Measurements from ENCODE around the gene RNF212. TPM values are rescaled to one million over a fixed set of nuclear protein-coding genes. Genes with fewer than 3 reads are reported as not detected.

Gene RNF212
- total and polyA plus RNA-seq, 5 donors from 2014 or later = 2.8 to 5.4 (median 3.2) TPM

DNA sequence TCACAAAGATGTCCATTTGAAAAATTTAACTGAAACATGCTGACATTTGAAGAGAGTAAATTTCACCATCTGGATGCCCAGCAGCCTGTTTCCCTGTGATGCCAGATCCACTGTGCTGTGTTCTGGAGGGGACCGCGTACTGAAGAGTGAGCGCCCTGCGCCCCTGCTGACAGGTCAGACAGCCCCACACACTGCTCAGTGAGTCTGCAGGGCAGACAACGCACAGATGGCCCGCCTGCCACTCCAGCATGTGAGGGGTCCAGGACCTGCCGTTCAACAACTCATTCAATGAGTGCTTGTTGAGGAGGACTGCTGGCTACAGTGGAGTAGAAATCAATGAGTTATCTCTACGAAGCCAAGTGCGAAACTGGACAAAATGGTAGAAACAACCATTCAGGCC, 52.7 kb downstream of the RNF212 start:
- H3K9me3 Mint-ChIP-seq = peaks cover 0 to 6% (median 3%) of the 10 kb centered on the region in 7 donors
- H3K36me3 ChIP-seq (ENCODE audit: control insufficient read depth, insufficient read depth, low read length) = no peaks in the 10 kb centered on the region
- DNase-seq (no peak), ATAC-seq (ENCODE audit: low read depth in 2 of 2) (no peak)
- no peak overlapping the region for H3K4me3 Mint-ChIP-seq
- no peak overlapping the region for H3K4me3 ChIP-seq (ENCODE audit: low read depth, low read length)
- peaks cover 4% of the 10 kb centered on the region for H3K36me3 Mint-ChIP-seq
- no peak overlapping the region for H3K27ac ChIP-seq (ENCODE audit: insufficient read depth, low read length, poor library complexity, severe bottlenecking)
- peaks cover 9% of the 10 kb centered on the region for H3K27me3 ChIP-seq (ENCODE audit: control insufficient read depth, insufficient read depth, low read length)
- H3K4me1 ChIP-seq (ENCODE audit: control insufficient read depth, insufficient read depth, low read length, poor library complexity, severe bottlenecking) = peaks cover 10% of the 10 kb centered on the region
- H3K9me3 ChIP-seq (ENCODE audit: control insufficient read depth in 2 of 2, low read length in 2 of 2) = no peaks in the 10 kb centered on the region
- H3K4me1 Mint-ChIP-seq = peaks cover 0 to 22% (median 13%) of the 10 kb centered on the region in 4 donors
- H3K27ac Mint-ChIP-seq = no peak overlapping the region
- peaks cover 26% of the 10 kb centered on the region for H3K27me3 Mint-ChIP-seq

DNA sequence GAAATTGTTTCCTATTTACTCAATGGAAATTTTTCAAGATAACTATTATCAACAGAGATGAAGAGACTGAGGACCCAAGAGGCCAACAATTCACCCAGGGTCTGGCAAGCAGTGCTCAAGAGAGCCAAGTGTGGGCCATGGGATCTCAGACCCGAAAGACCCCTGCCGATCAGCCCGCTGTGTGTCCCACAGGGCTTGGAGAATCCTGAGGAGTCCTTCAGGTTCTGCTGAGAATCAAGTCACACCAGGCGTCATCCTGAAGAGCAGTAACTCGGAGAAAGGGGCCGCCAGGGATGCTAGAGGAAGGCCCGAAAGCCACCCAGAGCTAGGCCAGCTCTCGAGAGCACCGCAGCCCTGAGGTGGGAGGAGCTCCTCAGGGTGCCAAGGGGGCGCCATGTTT, 53.2 kb downstream of the RNF212 start:
- Histone ChIP-seq H3K27me3 (ENCODE audit: control insufficient read depth, insufficient read depth, low read length) (peaks cover 9% of the 10 kb centered on the region), H3K4me3 (ENCODE audit: low read depth, low read length) (no peak overlapping the region), H3K9me3 (ENCODE audit: control insufficient read depth in 2 of 2, low read length in 2 of 2) (no peaks in the 10 kb centered on the region), H3K4me1 (ENCODE audit: control insufficient read depth, insufficient read depth, low read length, poor library complexity, severe bottlenecking) (peaks cover 13% of the 10 kb centered on the region), H3K36me3 (ENCODE audit: control insufficient read depth, insufficient read depth, low read length) (no peaks in the 10 kb centered on the region), H3K27ac (ENCODE audit: insufficient read depth, low read length, poor library complexity, severe bottlenecking) (no peak overlapping the region)
- H3K4me1 Mint-ChIP-seq = peaks cover 0 to 24% (median 15%) of the 10 kb centered on the region in 4 donors
- H3K27ac Mint-ChIP-seq = no peak overlapping the region
- DNase-seq (no peak), ATAC-seq (ENCODE audit: low read depth in 2 of 2) (no peak)
- H3K9me3 Mint-ChIP-seq = peaks cover 0 to 6% (median 3%) of the 10 kb centered on the region in 7 donors
- no peak overlapping the region for H3K4me3 Mint-ChIP-seq
- peaks cover 27% of the 10 kb centered on the region for H3K27me3 Mint-ChIP-seq
- H3K36me3 Mint-ChIP-seq = peaks cover 4% of the 10 kb centered on the region

DNA sequence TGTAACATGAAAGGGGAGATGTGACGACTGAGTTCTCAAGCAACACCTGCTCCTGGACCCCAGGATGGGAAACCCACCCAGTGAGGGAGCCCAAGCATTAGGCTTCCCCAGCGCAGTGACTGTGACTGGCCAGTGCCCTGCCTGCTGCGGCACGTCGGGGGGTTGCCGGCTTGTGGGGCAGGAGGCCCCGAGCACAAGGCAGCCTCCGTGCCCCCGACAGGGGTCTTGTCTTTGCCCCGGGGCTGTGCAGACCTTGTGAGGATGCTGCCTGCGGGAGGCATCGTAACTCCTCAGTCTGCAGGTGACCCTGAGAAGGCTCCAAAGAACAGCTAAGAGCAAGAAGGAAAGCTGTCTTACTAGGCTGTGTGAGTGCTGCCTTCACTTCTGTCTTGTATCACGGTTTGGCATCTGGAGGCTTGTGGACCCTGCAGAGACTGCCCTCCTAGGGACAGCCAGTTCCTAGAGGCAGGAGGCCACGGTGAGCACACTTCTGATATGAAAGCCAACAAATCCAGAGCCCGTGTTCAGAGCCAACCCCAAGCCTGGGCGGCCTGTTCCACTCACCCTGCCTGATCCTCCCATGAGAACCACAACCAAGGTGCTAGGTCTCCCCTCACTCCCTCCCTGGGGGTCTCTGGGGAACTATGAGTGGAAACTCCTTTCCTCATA, 54.2 kb downstream of the RNF212 start:
- peaks cover 13% of the 10 kb centered on the region for H3K4me1 ChIP-seq (ENCODE audit: control insufficient read depth, insufficient read depth, low read length, poor library complexity, severe bottlenecking)
- no peaks in the 10 kb centered on the region for H3K9me3 ChIP-seq (ENCODE audit: control insufficient read depth in 2 of 2, low read length in 2 of 2)
- ATAC-seq (ENCODE audit: low read depth in 2 of 2) = no peak
- H3K27me3 Mint-ChIP-seq = peaks cover 25% of the 10 kb centered on the region
- H3K27ac ChIP-seq (ENCODE audit: insufficient read depth, low read length, poor library complexity, severe bottlenecking) = no peak overlapping the region
- H3K4me1 Mint-ChIP-seq = peaks cover 0 to 24% (median 15%) of the 10 kb centered on the region in 4 donors
- no peak for DNase-seq
- H3K4me3 ChIP-seq (ENCODE audit: low read depth, low read length) = no peak overlapping the region
- no peak overlapping the region for H3K27ac Mint-ChIP-seq
- peaks cover 4% of the 10 kb centered on the region for H3K36me3 Mint-ChIP-seq
- H3K27me3 ChIP-seq (ENCODE audit: control insufficient read depth, insufficient read depth, low read length) = peaks cover 5% of the 10 kb centered on the region
- peak overlapping the region in 1 of 4 donors; percentile 30 for H3K4me3 Mint-ChIP-seq
- H3K36me3 ChIP-seq (ENCODE audit: control insufficient read depth, insufficient read depth, low read length) = no peaks in the 10 kb centered on the region
- H3K9me3 Mint-ChIP-seq = peaks cover 0 to 6% (median 1%) of the 10 kb centered on the region in 7 donors

DNA sequence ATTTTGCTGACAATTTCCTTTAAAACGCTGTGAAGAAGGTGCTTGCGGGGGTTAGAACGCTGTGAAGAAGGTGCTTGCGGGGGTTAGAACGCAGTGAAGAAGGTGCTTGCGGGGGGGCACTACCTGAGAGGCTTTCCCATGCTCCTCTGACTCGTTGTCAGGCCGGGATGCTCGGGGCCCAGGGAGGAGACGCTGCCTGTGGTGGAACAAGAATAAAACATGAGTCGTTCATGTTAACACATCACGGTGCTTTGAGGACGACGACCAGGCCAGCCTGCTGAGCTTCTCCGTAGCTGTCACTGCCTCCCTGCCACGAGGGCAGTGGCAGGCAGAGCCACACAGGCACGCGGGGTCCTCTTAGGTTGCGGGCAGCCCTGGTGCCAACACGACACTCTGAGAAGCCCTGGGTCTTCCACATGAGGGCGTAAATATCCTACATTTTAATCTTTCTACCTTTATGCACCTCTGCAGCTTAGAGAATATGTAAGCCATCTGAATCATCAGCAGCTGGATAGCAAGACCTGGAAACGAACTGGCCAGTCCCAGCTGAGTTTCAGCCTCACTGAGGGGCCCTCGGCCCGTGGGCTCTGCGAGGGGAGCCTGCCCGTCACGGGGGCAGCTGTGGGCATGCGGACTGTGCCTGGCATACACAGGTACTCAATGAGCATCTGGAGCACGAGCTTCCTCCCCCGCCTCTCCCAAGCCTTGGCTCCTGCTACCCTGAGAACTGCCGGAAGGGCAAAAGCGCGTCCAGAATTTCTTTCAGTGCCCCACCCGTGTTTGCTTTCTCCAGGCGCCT, 55.0 kb downstream of the RNF212 start:
- H3K27me3 ChIP-seq (ENCODE audit: control insufficient read depth, insufficient read depth, low read length) = peaks cover 5% of the 10 kb centered on the region
- no peak for DNase-seq
- no peak overlapping the region for H3K4me3 Mint-ChIP-seq
- H3K9me3 Mint-ChIP-seq = peaks cover 0 to 6% (median 1%) of the 10 kb centered on the region in 7 donors
- no peaks in the 10 kb centered on the region for H3K36me3 ChIP-seq (ENCODE audit: control insufficient read depth, insufficient read depth, low read length)
- H3K27me3 Mint-ChIP-seq = peaks cover 18% of the 10 kb centered on the region
- peaks cover 0 to 24% (median 15%) of the 10 kb centered on the region in 4 donors for H3K4me1 Mint-ChIP-seq
- H3K9me3 ChIP-seq (ENCODE audit: control insufficient read depth in 2 of 2, low read length in 2 of 2) = no peaks in the 10 kb centered on the region
- no peak overlapping the region for H3K4me3 ChIP-seq (ENCODE audit: low read depth, low read length)
- peaks cover 4% of the 10 kb centered on the region for H3K36me3 Mint-ChIP-seq
- H3K4me1 ChIP-seq (ENCODE audit: control insufficient read depth, insufficient read depth, low read length, poor library complexity, severe bottlenecking) = peaks cover 13% of the 10 kb centered on the region
- H3K27ac ChIP-seq (ENCODE audit: insufficient read depth, low read length, poor library complexity, severe bottlenecking) = no peak overlapping the region
- no peak overlapping the region for H3K27ac Mint-ChIP-seq
- ATAC-seq (ENCODE audit: low read depth in 2 of 2) = no peak

DNA sequence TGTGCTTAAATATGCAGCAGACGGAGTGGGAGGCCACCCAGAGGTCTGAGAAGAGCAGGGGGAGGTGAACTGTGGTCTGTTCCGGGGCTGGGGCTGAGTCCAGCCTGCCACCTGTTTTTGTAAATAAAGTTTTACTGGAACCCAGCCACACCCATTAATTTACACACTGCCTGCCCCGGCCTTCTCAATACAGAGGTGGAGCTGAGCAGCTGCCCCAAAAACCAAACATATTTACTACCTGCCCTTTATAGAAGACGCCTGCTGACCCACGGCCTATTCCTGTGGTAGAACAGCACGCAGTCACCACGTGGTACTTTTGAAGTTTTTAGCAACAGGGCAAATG, 56.0 kb downstream of the RNF212 start:
- Mint-ChIP-seq H3K27ac (no peak overlapping the region), H3K4me1 (peaks cover 0 to 19% (median 13%) of the 10 kb centered on the region in 4 donors), H3K27me3 (peaks cover 13% of the 10 kb centered on the region), H3K36me3 (peaks cover 4% of the 10 kb centered on the region), H3K9me3 (peaks cover 0 to 4% (median 0%) of the 10 kb centered on the region in 7 donors), H3K4me3 (peak overlapping the region in 1 of 4 donors; percentile 8)
- no peak overlapping the region for H3K27ac ChIP-seq (ENCODE audit: insufficient read depth, low read length, poor library complexity, severe bottlenecking)
- no peak overlapping the region for H3K4me3 ChIP-seq (ENCODE audit: low read depth, low read length)
- no peaks in the 10 kb centered on the region for H3K27me3 ChIP-seq (ENCODE audit: control insufficient read depth, insufficient read depth, low read length)
- no peaks in the 10 kb centered on the region for H3K9me3 ChIP-seq (ENCODE audit: control insufficient read depth in 2 of 2, low read length in 2 of 2)
- no peak for DNase-seq
- H3K36me3 ChIP-seq (ENCODE audit: control insufficient read depth, insufficient read depth, low read length) = no peaks in the 10 kb centered on the region
- ATAC-seq (ENCODE audit: low read depth in 2 of 2) = no peak
- H3K4me1 ChIP-seq (ENCODE audit: control insufficient read depth, insufficient read depth, low read length, poor library complexity, severe bottlenecking) = peaks cover 13% of the 10 kb centered on the region

DNA sequence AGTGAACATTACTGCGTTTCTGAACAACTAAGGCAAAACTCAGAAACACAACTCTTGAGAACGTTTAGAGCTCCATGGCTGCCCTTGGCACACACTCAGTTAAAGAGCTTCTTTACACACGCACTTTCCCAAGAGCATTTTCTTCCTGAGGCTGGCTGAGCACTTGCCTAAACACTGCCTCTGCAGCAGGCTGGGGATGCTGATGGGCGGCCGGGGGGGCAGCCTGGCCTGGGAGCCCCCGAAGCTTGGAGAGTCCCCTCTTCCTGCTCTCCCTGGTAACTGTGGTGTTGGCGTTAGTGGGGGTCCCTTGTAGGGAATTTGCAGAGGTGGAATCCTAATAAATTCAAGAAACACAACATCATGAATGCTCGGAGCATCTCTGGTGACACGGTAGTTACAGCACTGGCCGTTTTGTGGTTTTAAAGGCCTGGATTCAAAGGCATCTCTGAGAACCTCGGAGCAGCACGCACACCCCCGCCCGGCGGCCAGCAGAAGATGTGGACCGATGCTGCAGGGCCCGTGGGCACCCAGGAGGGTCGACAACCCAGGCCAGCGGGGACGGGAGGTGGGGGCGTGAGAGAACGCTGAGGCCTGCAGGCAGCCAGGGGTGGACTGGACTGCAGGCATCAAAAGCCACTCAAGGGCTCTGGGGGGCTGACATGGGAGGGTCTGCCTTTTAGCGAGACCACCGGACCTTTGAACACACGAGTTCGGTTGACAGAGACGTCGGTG, 56.5 kb downstream of the RNF212 start:
- H3K27me3 ChIP-seq (ENCODE audit: control insufficient read depth, insufficient read depth, low read length) = no peaks in the 10 kb centered on the region
- peaks cover 13% of the 10 kb centered on the region for H3K4me1 ChIP-seq (ENCODE audit: control insufficient read depth, insufficient read depth, low read length, poor library complexity, severe bottlenecking)
- no peaks in the 10 kb centered on the region for H3K9me3 ChIP-seq (ENCODE audit: control insufficient read depth in 2 of 2, low read length in 2 of 2)
- Mint-ChIP-seq H3K36me3 (peaks cover 6% of the 10 kb centered on the region), H3K27ac (peak overlapping the region in 1 of 3 donors; percentile 93), H3K4me1 (peaks cover 0 to 14% (median 8%) of the 10 kb centered on the region in 4 donors), H3K9me3 (peaks cover 0 to 2% (median 0%) of the 10 kb centered on the region in 7 donors), H3K4me3 (peak overlapping the region in 1 of 4 donors; percentile 89), H3K27me3 (peaks cover 11% of the 10 kb centered on the region)
- no peak for DNase-seq
- H3K4me3 ChIP-seq (ENCODE audit: low read depth, low read length) = no peak overlapping the region
- H3K36me3 ChIP-seq (ENCODE audit: control insufficient read depth, insufficient read depth, low read length) = no peaks in the 10 kb centered on the region
- peak overlapping the region; percentile 76 for H3K27ac ChIP-seq (ENCODE audit: insufficient read depth, low read length, poor library complexity, severe bottlenecking)
- no peak for ATAC-seq (ENCODE audit: low read depth in 2 of 2)

DNA sequence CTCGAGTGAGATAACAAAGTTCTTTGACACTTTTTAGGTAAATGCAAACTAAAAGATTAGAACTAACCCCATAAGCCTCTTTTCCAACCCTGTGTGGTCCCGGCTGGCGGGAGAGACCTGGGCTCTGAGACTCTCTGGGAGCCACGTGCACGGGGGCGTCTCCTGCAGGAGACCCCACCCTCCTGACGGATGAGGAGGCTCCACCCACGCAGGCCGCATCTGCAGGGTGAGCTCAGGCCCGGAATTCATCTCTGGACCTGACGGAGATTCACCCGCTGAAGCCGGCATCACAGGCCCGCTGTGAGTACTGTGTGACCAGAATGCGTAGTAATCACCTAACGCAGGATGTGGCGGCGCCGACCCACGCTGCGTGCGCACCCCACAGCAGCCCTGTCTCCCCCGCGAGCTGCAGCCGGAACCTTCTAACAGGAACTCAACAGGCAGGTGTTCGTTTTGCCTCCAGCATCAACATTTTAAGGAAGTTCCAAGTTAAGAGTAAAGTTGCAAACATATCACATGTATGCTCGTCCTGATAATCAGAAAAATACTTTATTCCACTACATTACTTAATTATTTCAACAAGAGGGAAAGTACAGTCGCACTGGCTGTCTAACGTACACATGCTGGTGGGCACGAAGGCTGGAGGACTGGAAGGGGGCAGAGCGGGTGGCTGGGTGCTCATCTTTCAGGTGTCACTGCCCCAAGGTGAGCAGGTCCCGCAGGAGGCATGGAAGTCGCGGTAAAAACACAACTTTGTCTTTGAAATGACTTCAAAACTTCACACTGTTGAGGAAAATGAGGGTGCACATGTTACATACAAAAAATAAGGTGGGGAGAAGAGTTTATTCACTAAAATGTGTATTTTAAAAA, 57.4 kb downstream of the RNF212 start:
- H3K4me1 ChIP-seq (ENCODE audit: control insufficient read depth, insufficient read depth, low read length, poor library complexity, severe bottlenecking) = peaks cover 13% of the 10 kb centered on the region
- H3K36me3 ChIP-seq (ENCODE audit: control insufficient read depth, insufficient read depth, low read length) = no peaks in the 10 kb centered on the region
- H3K4me3 Mint-ChIP-seq = peak overlapping the region; percentile 38 to 89 (median 84)
- peak overlapping the region; percentile 93 to 97 (median 97) for H3K27ac Mint-ChIP-seq
- H3K9me3 Mint-ChIP-seq = peaks cover 0 to 3% (median 0%) of the 10 kb centered on the region in 7 donors
- DNase-seq = peak; percentile 60 to 93 (median 90)
- H3K36me3 Mint-ChIP-seq = peaks cover 8% of the 10 kb centered on the region
- peaks cover 0 to 11% (median 8%) of the 10 kb centered on the region in 4 donors for H3K4me1 Mint-ChIP-seq
- peak overlapping the region; percentile 72 for H3K4me3 ChIP-seq (ENCODE audit: low read depth, low read length)
- peaks cover 11% of the 10 kb centered on the region for H3K27me3 Mint-ChIP-seq
- no peaks in the 10 kb centered on the region for H3K9me3 ChIP-seq (ENCODE audit: control insufficient read depth in 2 of 2, low read length in 2 of 2)
- H3K27ac ChIP-seq (ENCODE audit: insufficient read depth, low read length, poor library complexity, severe bottlenecking) = peak overlapping the region; percentile 76
- peak; percentile 98 to 100 for ATAC-seq (ENCODE audit: low read depth in 2 of 2)
- no peaks in the 10 kb centered on the region for H3K27me3 ChIP-seq (ENCODE audit: control insufficient read depth, insufficient read depth, low read length)
